ENCODE results near the gene ARIH2.

ARIH2 gene

DNA sequence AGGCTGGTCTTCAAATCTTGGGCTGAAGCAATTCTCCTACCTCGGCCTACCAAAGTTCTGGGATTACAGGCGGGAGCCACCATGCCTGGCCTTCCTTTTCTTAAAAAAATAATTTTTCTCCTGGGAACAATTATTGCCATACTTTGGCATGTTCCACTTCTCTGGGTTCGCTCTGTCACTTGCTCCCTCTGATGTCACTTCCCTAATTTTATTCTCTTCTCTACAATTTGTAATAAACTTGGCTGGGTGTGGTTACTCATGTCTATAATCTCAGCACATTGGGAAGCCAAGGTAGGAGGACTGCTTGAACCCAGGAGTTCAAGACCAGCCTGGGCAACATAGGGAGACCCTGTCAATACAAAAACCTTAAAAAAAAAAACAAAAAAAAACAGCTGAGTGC is 116.6 kb downstream of the ARIH2 start:
- Histone ChIP-seq H3K79me2 (ENCODE audit: low read length) (no peaks in the 10 kb centered on the region), H3K4me1 (ENCODE audit: low read length) (no peaks in the 10 kb centered on the region), H4K20me1 (ENCODE audit: insufficient read depth, low read length) (no peaks in the 10 kb centered on the region), H3K9me3 (replicated peaks; ENCODE audit: insufficient read depth, low read length) (no peaks in the 10 kb centered on the region), H3F3A (ENCODE audit: insufficient read depth, low read length) (peaks cover 2% of the 10 kb centered on the region), H3K27me3 (replicated peaks; ENCODE audit: insufficient read depth, low read length) (no peaks in the 10 kb centered on the region), H3K36me3 (replicated peaks; ENCODE audit: insufficient read depth, low read length) (peaks cover 9% of the 10 kb centered on the region; the same call in 1 of the 2 replicates), H3K9me2 (replicated peaks; ENCODE audit: insufficient read depth, low read length) (no peaks in the 10 kb centered on the region), H2AFZ (ENCODE audit: low read length) (no peak overlapping the region), H3K27ac (ENCODE audit: low read length) (no peak overlapping the region), H3K4me2 (ENCODE audit: low read depth, low read length) (no peak overlapping the region), H3K9ac (ENCODE audit: low read length) (no peak overlapping the region), H3K4me3 (ENCODE audit: low read length) (no peak overlapping the region)
- TF ChIP-seq EZH2 (optimal IDR thresholded peaks at IDR 0.05; ENCODE audit: low read depth, low read length): no peak
- TF ChIP-seq, protein P1, sequence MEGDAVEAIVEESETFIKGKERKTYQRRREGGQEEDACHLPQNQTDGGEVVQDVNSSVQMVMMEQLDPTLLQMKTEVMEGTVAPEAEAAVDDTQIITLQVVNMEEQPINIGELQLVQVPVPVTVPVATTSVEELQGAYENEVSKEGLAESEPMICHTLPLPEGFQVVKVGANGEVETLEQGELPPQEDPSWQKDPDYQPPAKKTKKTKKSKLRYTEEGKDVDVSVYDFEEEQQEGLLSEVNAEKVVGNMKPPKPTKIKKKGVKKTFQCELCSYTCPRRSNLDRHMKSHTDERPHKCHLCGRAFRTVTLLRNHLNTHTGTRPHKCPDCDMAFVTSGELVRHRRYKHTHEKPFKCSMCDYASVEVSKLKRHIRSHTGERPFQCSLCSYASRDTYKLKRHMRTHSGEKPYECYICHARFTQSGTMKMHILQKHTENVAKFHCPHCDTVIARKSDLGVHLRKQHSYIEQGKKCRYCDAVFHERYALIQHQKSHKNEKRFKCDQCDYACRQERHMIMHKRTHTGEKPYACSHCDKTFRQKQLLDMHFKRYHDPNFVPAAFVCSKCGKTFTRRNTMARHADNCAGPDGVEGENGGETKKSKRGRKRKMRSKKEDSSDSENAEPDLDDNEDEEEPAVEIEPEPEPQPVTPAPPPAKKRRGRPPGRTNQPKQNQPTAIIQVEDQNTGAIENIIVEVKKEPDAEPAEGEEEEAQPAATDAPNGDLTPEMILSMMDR (IDR thresholded peaks at IDR 0.05; ENCODE audit: low read length): no peak
- DNase-seq: no peak
